Osteocyte (in vitro differentiated cells): ENCODE data around the gene FBN1. TPM values are rescaled to one million over a fixed set of nuclear protein-coding genes. Genes with fewer than 3 reads are reported as not detected.

Experiments used
- DNase-seq: peaks from one replicate; pipeline ENCODE4 v3.0.0; 2021; ENCODE audit warnings: mixed read lengths; ENCODE audit not compliant: unreplicated experiment; ENCODE audit errors: extremely low spot score
- H3K27ac Mint-ChIP-seq: one replicate; pipeline ENCODE4 v1.8.0; 2021; ENCODE audit warnings: mild to moderate bottlenecking, mixed read lengths; ENCODE audit not compliant: unreplicated experiment
- H3K27me3 Mint-ChIP-seq: one replicate; pipeline ENCODE4 v1.8.0; 2021; ENCODE audit warnings: mixed read lengths; ENCODE audit not compliant: unreplicated experiment
- H3K36me3 Mint-ChIP-seq: one replicate; pipeline ENCODE4 v1.8.0; 2021; ENCODE audit warnings: mixed read lengths; ENCODE audit not compliant: unreplicated experiment
- H3K4me1 Mint-ChIP-seq: one replicate; pipeline ENCODE4 v1.8.0; 2021; ENCODE audit warnings: mixed read lengths; ENCODE audit not compliant: unreplicated experiment
- H3K4me3 Mint-ChIP-seq: one replicate; pipeline ENCODE4 v1.8.0; 2021; ENCODE audit warnings: mild to moderate bottlenecking, moderate library complexity, mixed read lengths; ENCODE audit not compliant: unreplicated experiment
- H3K9me3 Mint-ChIP-seq: one replicate; pipeline ENCODE4 v1.8.0; 2021; ENCODE audit warnings: mixed read lengths; ENCODE audit not compliant: unreplicated experiment
- CTCF ChIP-seq: fragments of 200-600 bp; sonication (generic); IDR thresholded peaks from 2 replicates; pipeline ENCODE4 v1.5.0; 2021; ENCODE audit warnings: antibody characterized with exemption, mild to moderate bottlenecking, moderate library complexity
- total RNA-seq: library from RNA; stranded (reverse); gene quantifications from 2 replicates; pipeline ENCODE4 v1.2.1, GENCODE V29; 2021

The FBN1 gene
- total RNA-seq, 1 donor from 2014 or later = 1,012 TPM

- no peak for DNase-seq
- Mint-ChIP-seq H3K27ac (no peak overlapping the region), H3K9me3 (no peaks in the 10 kb centered on the region), H3K27me3 (no peaks in the 10 kb centered on the region), H3K4me3 (no peak overlapping the region), H3K36me3 (no peaks in the 10 kb centered on the region), H3K4me1 (peaks cover 24% of the 10 kb centered on the region)
- TF ChIP-seq CTCF = no peak
Measured at GRCh38 chr15:48370460-48370859, 275.0 kb downstream of the FBN1 start.

- Mint-ChIP-seq H3K4me3 (no peak overlapping the region), H3K27ac (no peak overlapping the region), H3K4me1 (peaks cover 13% of the 10 kb centered on the region), H3K36me3 (no peaks in the 10 kb centered on the region), H3K9me3 (no peaks in the 10 kb centered on the region), H3K27me3 (no peaks in the 10 kb centered on the region)
- TF ChIP-seq CTCF = no peak
- no peak for DNase-seq
Measured at GRCh38 chr15:48367483-48367882, 278.0 kb downstream of the FBN1 start.

GRCh38 chr15:48366584-48367312 is 278.8 kb downstream of the FBN1 start:
- H3K4me3 Mint-ChIP-seq = no peak overlapping the region
- H3K27me3 Mint-ChIP-seq = no peaks in the 10 kb centered on the region
- H3K36me3 Mint-ChIP-seq = no peaks in the 10 kb centered on the region
- no peak for TF ChIP-seq CTCF
- H3K27ac Mint-ChIP-seq = no peak overlapping the region
- peaks cover 3% of the 10 kb centered on the region for H3K9me3 Mint-ChIP-seq
- DNase-seq = no peak
- H3K4me1 Mint-ChIP-seq = peaks cover 13% of the 10 kb centered on the region

- Mint-ChIP-seq H3K9me3 (peaks cover 7% of the 10 kb centered on the region), H3K4me3 (no peak overlapping the region), H3K27ac (no peak overlapping the region), H3K27me3 (no peaks in the 10 kb centered on the region), H3K36me3 (no peaks in the 10 kb centered on the region), H3K4me1 (peaks cover 16% of the 10 kb centered on the region)
- TF ChIP-seq CTCF = no peak
- no peak for DNase-seq
Measured at GRCh38 chr15:48365575-48365974, 279.9 kb downstream of the FBN1 start.

- TF ChIP-seq CTCF = no peak
- DNase-seq = no peak
- no peak overlapping the region for H3K27ac Mint-ChIP-seq
- peaks cover 7% of the 10 kb centered on the region for H3K9me3 Mint-ChIP-seq
- H3K4me1 Mint-ChIP-seq = peaks cover 26% of the 10 kb centered on the region
- H3K27me3 Mint-ChIP-seq = no peaks in the 10 kb centered on the region
- H3K4me3 Mint-ChIP-seq = no peak overlapping the region
- H3K36me3 Mint-ChIP-seq = no peaks in the 10 kb centered on the region
Measured at GRCh38 chr15:48363474-48363873, 282.0 kb downstream of the FBN1 start.
